BE2C (cell line): Measurements from ENCODE around the gene PXK.

ENCODE experiments used
- DNase-seq: peaks from one replicate; pipeline ENCODE4 v3.0.0-alpha.2; 2020
- H3K27me3 ChIP-seq: fragments of 250-450 bp; sonication (Bioruptor Pico); 2 replicates; pipeline ENCODE4 v1.5.1; 2020; ENCODE audit warnings: mild to moderate bottlenecking
- H3K36me3 ChIP-seq: fragments of 250-450 bp; sonication (Bioruptor Pico); 2 replicates; pipeline ENCODE4 v1.5.1; 2020; ENCODE audit warnings: mild to moderate bottlenecking
- H3K4me1 ChIP-seq: fragments of 250-450 bp; sonication (Bioruptor Pico); 2 replicates; pipeline ENCODE4 v1.5.1; 2020
- H3K4me3 ChIP-seq: 2 replicates; pipeline ENCODE4 v1.5.1; 2011; ENCODE audit warnings: low read depth, low read length
- H3K9me3 ChIP-seq: fragments of 250-450 bp; sonication (Bioruptor Pico); 2 replicates; pipeline ENCODE4 v1.5.1; 2020
- TF ChIP-seq, protein P1 (sequence below): IDR thresholded peaks from 2 replicates; pipeline ENCODE4 v1.5.1; 2012; ENCODE audit warnings: mild to moderate bottlenecking, low read depth, low read length

PXK gene

DNA sequence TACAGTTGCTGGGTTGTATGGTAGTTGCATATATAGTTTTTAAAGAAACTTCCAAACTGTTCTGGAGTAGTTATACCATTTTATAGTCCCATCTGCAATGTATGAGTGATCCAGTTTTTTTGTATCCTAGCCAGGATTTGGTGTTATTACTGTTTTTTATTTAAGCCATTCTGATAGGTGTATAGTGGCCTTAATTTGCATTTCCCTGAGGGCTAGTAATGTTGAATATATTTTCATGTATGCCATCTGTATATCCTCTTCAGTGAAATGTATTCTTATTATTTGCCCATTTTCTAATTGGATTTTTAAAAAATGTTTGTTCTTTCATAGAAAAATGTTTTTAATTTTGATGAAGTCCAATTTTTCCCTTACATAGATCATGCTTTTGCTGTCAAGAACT lies 29.2 kb downstream of the PXK start:
- Histone ChIP-seq H3K27me3 (no peaks in the 10 kb centered on the region), H3K36me3 (no peaks in the 10 kb centered on the region), H3K9me3 (no peaks in the 10 kb centered on the region), H3K4me3 (no peak overlapping the region), H3K4me1 (no peaks in the 10 kb centered on the region)
- DNase-seq: no peak
- TF ChIP-seq, protein P1, sequence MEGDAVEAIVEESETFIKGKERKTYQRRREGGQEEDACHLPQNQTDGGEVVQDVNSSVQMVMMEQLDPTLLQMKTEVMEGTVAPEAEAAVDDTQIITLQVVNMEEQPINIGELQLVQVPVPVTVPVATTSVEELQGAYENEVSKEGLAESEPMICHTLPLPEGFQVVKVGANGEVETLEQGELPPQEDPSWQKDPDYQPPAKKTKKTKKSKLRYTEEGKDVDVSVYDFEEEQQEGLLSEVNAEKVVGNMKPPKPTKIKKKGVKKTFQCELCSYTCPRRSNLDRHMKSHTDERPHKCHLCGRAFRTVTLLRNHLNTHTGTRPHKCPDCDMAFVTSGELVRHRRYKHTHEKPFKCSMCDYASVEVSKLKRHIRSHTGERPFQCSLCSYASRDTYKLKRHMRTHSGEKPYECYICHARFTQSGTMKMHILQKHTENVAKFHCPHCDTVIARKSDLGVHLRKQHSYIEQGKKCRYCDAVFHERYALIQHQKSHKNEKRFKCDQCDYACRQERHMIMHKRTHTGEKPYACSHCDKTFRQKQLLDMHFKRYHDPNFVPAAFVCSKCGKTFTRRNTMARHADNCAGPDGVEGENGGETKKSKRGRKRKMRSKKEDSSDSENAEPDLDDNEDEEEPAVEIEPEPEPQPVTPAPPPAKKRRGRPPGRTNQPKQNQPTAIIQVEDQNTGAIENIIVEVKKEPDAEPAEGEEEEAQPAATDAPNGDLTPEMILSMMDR: no peak

DNA sequence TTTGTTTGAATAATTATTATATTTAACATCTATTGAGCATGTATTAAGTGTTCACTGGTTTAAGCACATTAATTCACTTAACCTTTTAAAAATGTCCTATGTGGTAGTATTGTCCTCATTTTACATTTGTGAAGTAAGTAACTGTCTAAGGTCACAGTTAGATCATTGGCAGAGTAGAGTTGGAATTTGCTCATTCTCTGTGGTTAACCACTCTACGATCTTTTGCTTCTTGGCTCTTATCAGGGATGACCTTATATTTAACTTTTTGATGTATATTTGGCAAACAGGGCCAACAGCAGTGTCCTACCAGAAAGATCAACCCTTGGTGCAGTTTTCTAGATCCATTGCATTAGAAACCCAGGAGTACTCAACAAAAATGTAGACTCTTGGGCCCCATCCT lies 34.0 kb downstream of the PXK start:
- no peaks in the 10 kb centered on the region for H3K27me3 ChIP-seq
- H3K9me3 ChIP-seq: no peaks in the 10 kb centered on the region
- no peak overlapping the region for H3K4me3 ChIP-seq
- H3K4me1 ChIP-seq: no peaks in the 10 kb centered on the region
- no peak for DNase-seq
- TF ChIP-seq, protein P1: no peak
- H3K36me3 ChIP-seq: no peaks in the 10 kb centered on the region

DNA sequence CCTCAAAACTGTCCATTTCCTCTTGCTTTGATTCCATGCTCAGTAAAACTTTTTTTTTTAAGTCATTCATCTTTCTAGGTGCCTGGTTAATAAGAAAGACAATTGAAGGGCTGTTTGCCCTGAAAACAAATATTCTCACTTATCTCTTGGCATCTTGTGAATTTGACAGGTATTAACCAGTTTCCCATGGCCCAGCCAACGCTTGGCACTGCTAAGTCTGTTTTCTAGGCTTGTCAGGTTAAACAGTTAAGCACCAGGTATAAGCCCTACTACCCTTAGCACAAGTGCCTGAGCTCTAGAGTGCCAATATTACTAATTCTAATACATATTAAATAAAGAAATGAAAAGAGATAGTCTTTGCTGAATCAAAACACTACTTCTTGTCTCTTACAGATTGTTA lies 36.3 kb downstream of the PXK start:
- no peak for DNase-seq
- Histone ChIP-seq H3K27me3 (no peaks in the 10 kb centered on the region), H3K36me3 (no peaks in the 10 kb centered on the region), H3K4me1 (no peaks in the 10 kb centered on the region), H3K9me3 (no peaks in the 10 kb centered on the region), H3K4me3 (no peak overlapping the region)
- TF ChIP-seq, protein P1: no peak

DNA sequence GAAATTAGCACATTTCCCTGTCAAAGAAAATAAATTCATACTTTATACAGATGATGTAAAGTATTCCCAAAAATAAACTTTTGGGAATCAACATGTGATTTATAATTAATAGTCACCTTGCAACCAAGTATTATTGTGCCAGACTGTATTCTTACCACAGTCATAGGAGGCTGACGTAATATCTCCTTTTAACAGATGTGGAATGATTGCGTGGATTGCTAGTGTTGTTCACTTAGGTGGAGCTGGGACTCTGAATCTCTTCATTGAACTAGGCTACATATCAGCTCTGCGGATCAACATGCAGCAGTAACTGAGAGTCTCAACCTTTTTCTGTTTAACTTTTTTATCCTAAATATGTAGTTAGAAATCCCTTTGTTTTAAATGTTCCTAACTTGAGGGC lies 37.2 kb downstream of the PXK start:
- TF ChIP-seq, protein P1: no peak
- Histone ChIP-seq H3K9me3 (no peaks in the 10 kb centered on the region), H3K27me3 (no peaks in the 10 kb centered on the region), H3K4me3 (no peak overlapping the region), H3K4me1 (no peaks in the 10 kb centered on the region), H3K36me3 (no peaks in the 10 kb centered on the region)
- no peak for DNase-seq

DNA sequence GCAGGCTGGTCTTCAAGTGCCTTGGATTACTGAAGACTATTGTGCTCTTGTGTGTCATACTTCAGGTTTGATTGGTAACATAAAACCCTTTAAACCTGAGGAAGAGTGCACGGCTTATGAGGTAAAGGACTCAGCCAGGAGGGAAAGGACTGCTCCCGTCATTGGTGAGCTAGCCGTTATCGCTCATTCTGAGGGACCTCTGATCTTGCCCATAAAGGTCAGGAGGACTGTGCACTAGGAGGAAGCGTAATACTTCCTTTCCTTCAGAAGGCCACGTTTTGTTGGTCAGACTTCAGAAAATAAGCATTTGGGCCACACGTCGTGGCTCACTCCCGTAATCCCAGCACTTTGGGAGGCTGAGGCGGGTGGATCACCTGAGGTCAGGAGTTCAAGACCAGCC lies 37.7 kb downstream of the PXK start:
- Histone ChIP-seq H3K9me3 (no peaks in the 10 kb centered on the region), H3K36me3 (no peaks in the 10 kb centered on the region), H3K27me3 (no peaks in the 10 kb centered on the region), H3K4me3 (no peak overlapping the region), H3K4me1 (no peaks in the 10 kb centered on the region)
- TF ChIP-seq, protein P1: no peak
- DNase-seq: no peak

DNA sequence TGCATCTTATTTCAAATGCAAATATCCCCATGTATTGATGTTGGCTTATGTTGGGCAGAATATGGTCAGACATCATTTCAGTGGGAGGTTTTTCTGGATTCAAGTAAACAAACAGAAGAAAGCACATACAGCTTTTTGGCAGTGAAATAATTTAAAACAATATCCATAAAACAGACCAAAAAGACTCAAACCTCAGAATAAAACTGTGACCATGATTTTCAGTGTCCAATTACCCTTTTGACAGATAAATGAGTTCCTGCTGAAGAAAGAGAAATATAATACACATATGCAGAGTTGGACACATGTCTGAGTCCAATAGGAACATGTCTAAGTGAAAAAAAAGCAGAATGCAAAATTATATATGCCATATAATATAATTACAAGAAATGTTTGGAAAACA lies 39.1 kb downstream of the PXK start:
- TF ChIP-seq, protein P1: no peak
- H3K4me1 ChIP-seq: no peaks in the 10 kb centered on the region
- DNase-seq: no peak
- no peaks in the 10 kb centered on the region for H3K36me3 ChIP-seq
- H3K27me3 ChIP-seq: no peaks in the 10 kb centered on the region
- H3K4me3 ChIP-seq: no peak overlapping the region
- H3K9me3 ChIP-seq: no peaks in the 10 kb centered on the region
